GM12878 (cell line): ENCODE data around the gene PHLDA3. TPM values are rescaled to one million over a fixed set of nuclear protein-coding genes. Genes with fewer than 3 reads are reported as not detected.

Experiments
- ATAC-seq: fragments of 200-7000 bp; cut with Tn5 transposase; 3 replicates; pipeline ENCODE4 v1.9.1; 2020; ENCODE audit warnings: mild to moderate bottlenecking, moderate library complexity
- BruUV-seq: library from RNA; stranded (reverse); fragments of 400-500 nt; replicated peaks from 2 replicates; lab custom pipeline; 2021; lab: Mats Ljungman, UMichigan
- CTCF ChIA-PET: fragments of 300-600 bp; sonication (Branson Sonifier 250); formaldehyde crosslinking; extraction: SDS; loops from one replicate; lab custom pipeline; 2021; ENCODE audit warnings: inconsistent platforms; lab: Yijun Ruan, JAX
- POLR2A ChIA-PET: fragments of 350-600 bp; formaldehyde crosslinking; extraction: SDS; loops from one replicate; lab custom pipeline; 2021; ENCODE audit warnings: inconsistent platforms; lab: Charles Lee
- RAD21 ChIA-PET: fragments of 300-600 bp; sonication (Branson Sonifier 250); formaldehyde crosslinking; loops from one replicate; lab custom pipeline; 2023; ENCODE audit warnings: antibody characterized with exemption; ENCODE audit not compliant: unreplicated experiment; lab: Charles Lee
- SMC1A ChIA-PET: fragments of 300-600 bp; sonication (Branson Sonifier 250); formaldehyde crosslinking; loops from one replicate; lab custom pipeline; 2023; ENCODE audit not compliant: unreplicated experiment, uncharacterized antibody; lab: Charles Lee
- DNase-seq: peaks from one replicate; pipeline ENCODE4 v3.0.0-alpha.2; 2011; ENCODE audit warnings: low read depth, low spot score
- FAIRE-seq: peaks from 3 replicates; lab custom pipeline; 2011; peaks lifted over from hg19 to GRCh38; lab: Jason Lieb, UNC
- H2AFZ ChIP-seq: 2 replicates; pipeline ENCODE4 v1.6.0; 2011; ENCODE audit warnings: low read depth, low read length, control low read depth; ENCODE audit not compliant: control insufficient read depth
- H3K27ac ChIP-seq: 2 replicates; pipeline ENCODE4 v1.5.1; 2011; ENCODE audit warnings: control low read depth; ENCODE audit not compliant: control insufficient read depth, insufficient read depth
- H3K27me3 ChIP-seq, 2 experiments: replicated peaks in 1 of 2; 2 replicates each; pipeline versions ENCODE4 v1.6.0 to v1.6.1; 2011; ENCODE audit warnings: low read length in 1 of 2; ENCODE audit not compliant: control insufficient read depth in 2 of 2, insufficient read depth in 2 of 2
- H3K36me3 ChIP-seq, 2 experiments: 2 replicates each; pipeline ENCODE4 v1.5.1; 2011; ENCODE audit warnings: low read length in 1 of 2; ENCODE audit not compliant: control insufficient read depth in 2 of 2, insufficient read depth in 2 of 2
- H3K4me1 ChIP-seq: 2 replicates; pipeline ENCODE4 v1.6.1; 2011; ENCODE audit warnings: mild to moderate bottlenecking, low read length, moderate library complexity, mixed read lengths; ENCODE audit not compliant: control insufficient read depth, insufficient read depth
- H3K4me2 ChIP-seq: 2 replicates; pipeline ENCODE4 v1.6.0; 2011; ENCODE audit warnings: control low read depth; ENCODE audit not compliant: control insufficient read depth, insufficient read depth
- H3K4me3 ChIP-seq: fragments of 200-600 bp; sonication (generic); 2 replicates; pipeline ENCODE4 v1.5.1; 2016
- H3K79me2 ChIP-seq: 2 replicates; pipeline ENCODE4 v1.6.0; 2011; ENCODE audit warnings: low read length; ENCODE audit not compliant: control insufficient read depth, insufficient read depth
- H3K9ac ChIP-seq: 2 replicates; pipeline ENCODE4 v1.8.0; 2011; ENCODE audit warnings: low read length, control low read depth, mixed read lengths; ENCODE audit not compliant: control insufficient read depth, insufficient read depth
- H3K9me3 ChIP-seq: replicated peaks from 3 replicates; pipeline ENCODE4 v1.5.1; 2011; ENCODE audit warnings: mild to moderate bottlenecking, low read length; ENCODE audit not compliant: control insufficient read depth, insufficient read depth
- H4K20me1 ChIP-seq: 2 replicates; pipeline ENCODE4 v1.6.0; 2011; ENCODE audit not compliant: control insufficient read depth, insufficient read depth
- BMI1 ChIP-seq: fragments of 450-650 bp; IDR thresholded peaks from 2 replicates; pipeline ENCODE4 v1.6.1; 2016; ENCODE audit warnings: mild to moderate bottlenecking, moderate library complexity, borderline replicate concordance
- E2F8 ChIP-seq: fragments of 450-650 bp; IDR thresholded peaks from 2 replicates; pipeline ENCODE4 v1.6.1; 2018; ENCODE audit warnings: mild to moderate bottlenecking, low read depth, moderate library complexity; ENCODE audit not compliant: partially characterized antibody
- ESRRA ChIP-seq: IDR thresholded peaks from 2 replicates; pipeline ENCODE4 v1.6.1; 2012; ENCODE audit warnings: mild to moderate bottlenecking, low read length, improper control_type of control experiment
- GABPA ChIP-seq: IDR thresholded peaks from 2 replicates; pipeline ENCODE4 v1.6.1; 2014; ENCODE audit warnings: antibody characterized with exemption, low read depth, mild to moderate bottlenecking, inconsistent platforms
- NFXL1 ChIP-seq: fragments of 450-650 bp; IDR thresholded peaks from 2 replicates; pipeline ENCODE4 v1.6.1; 2017; ENCODE audit warnings: antibody characterized with exemption, mild to moderate bottlenecking, borderline replicate concordance
- STAT3 ChIP-seq: IDR thresholded peaks from 2 replicates; pipeline ENCODE4 v1.6.1; 2011; ENCODE audit warnings: low read depth, low read length, improper control_type of control experiment
- SUPT20H ChIP-seq: IDR thresholded peaks from 2 replicates; pipeline ENCODE4 v1.6.1; 2011; ENCODE audit warnings: low read depth, mild to moderate bottlenecking, low read length, moderate library complexity, borderline replicate concordance; ENCODE audit not compliant: control insufficient read depth
- TCF3 ChIP-seq: IDR thresholded peaks from 2 replicates; pipeline ENCODE4 v1.6.1; 2012; ENCODE audit warnings: low read depth, mild to moderate bottlenecking, low read length, borderline replicate concordance; ENCODE audit not compliant: insufficient read depth
- ZBTB11 ChIP-seq: fragments of 450-650 bp; formaldehyde crosslinking; IDR thresholded peaks from 2 replicates; pipeline ENCODE4 v1.5.0; 2022; ENCODE audit warnings: mild to moderate bottlenecking, missing genetic modification characterization
- ZNF274 ChIP-seq: IDR thresholded peaks from one replicate; pipeline ENCODE4 v1.8.0; 2011; ENCODE audit not compliant: insufficient read length, insufficient read depth
- ZZZ3 ChIP-seq: IDR thresholded peaks from 2 replicates; pipeline ENCODE4 v1.6.1; 2011; ENCODE audit warnings: low read depth; ENCODE audit not compliant: control insufficient read depth, insufficient read length
- WGBS: methylation state at CpG from one replicate; pipeline ENCODE4 v1.1.6; 2016; ENCODE audit warnings: low lambda C conversion rate; ENCODE audit not compliant: insufficient replicate concordance, insufficient coverage; ENCODE audit errors: missing lambda C conversion rate; 5-methylcytosine and 5-hydroxymethylcytosine counted together
- in situ Hi-C: fragments of 300-500 bp; cut with MboI; formaldehyde crosslinking; loops from 9 replicates; pipeline ENCODE4 v1.14.3; 2018; ENCODE audit warnings: mixed read lengths
- intact Hi-C: fragments of 100-400 bp; cut with micrococcal nuclease; formaldehyde crosslinking; loops from one replicate; pipeline ENCODE4 v1.14.2; 2022; ENCODE audit not compliant: unreplicated experiment
- polyA plus RNA-seq, 11 experiments: library from polyadenylated mRNA; depleted of rRNA in 4 of 11; unstranded in 6 of 11; stranded (reverse) in 5 of 11; fragments of >200 nt; fragmentation: Nextera tagmentation in 4 of 11; fragmentation: Illumina TruSeq in 1 of 11; extraction: Ambion mirVana in 4 of 11; extraction: Trizol in 1 of 11; gene quantifications; 1 replicate in 1 of 11; 2 replicates in 10 of 11; pipeline versions ENCODE4 v1.2.1 to v1.2.3, GENCODE V29; 2011 to 2016; ENCODE audit warnings: inconsistent platforms in 2 of 11, missing spikeins in 2 of 11, low read depth in 1 of 11
- total RNA-seq, 4 experiments: library from RNA; depleted of rRNA in 3 of 4; stranded (reverse); fragments of >200 nt in 3 of 4; fragmentation: Illumina TruSeq in 1 of 4; extraction: Trizol in 1 of 4; gene quantifications; 2 replicates each; pipeline versions ENCODE4 v1.2.1 to v1.2.3, GENCODE V29; 2013 to 2021

Gene PHLDA3
- total and polyA plus RNA-seq, 10 of the 15 experiments (the other 5 are each of a cell fraction or from before 2014, with no cell fraction given) = 0.60 to 57.4 (median 21.8) TPM

- Histone ChIP-seq H3K4me3 (no peak overlapping the region), H3K27ac (no peak overlapping the region), H3K36me3 (peaks cover 0 to 3% of the 10 kb centered on the region in 2 experiments; a peak in 3 of 4 replicates), H3K9me3 (no peaks in the 10 kb centered on the region), H4K20me1 (no peaks in the 10 kb centered on the region), H3K79me2 (no peaks in the 10 kb centered on the region), H3K27me3 (no peaks in the 10 kb centered on the region), H3K4me2 (no peak overlapping the region), H2AFZ (no peak overlapping the region; the same call in 1 of the 2 replicates), H3K9ac (no peak overlapping the region), H3K4me1 (peaks cover 54% of the 10 kb centered on the region)
- WGBS = 91% methylated on average over 4 of the region's 4 CpGs
- CTCF ChIA-PET = interaction anchor here (1.2 to 17.1 kb wide), 9 partner anchors 10 to 314 kb away, joined by 3 to 814 read pairs (median 63); partner anchors contain the start of genes CSRP1 and PHLDA3
- POLR2A ChIA-PET = interaction anchor here (1.0 to 5.2 kb wide), 7 partner anchors 11 to 74 kb away, joined by 3 to 68 read pairs (median 15); partner anchors contain the start of gene PHLDA3
- SMC1A ChIA-PET = interaction anchor here (1.1 to 17.2 kb wide), 6 partner anchors 18 to 43 kb away, joined by 4 to 514 read pairs (median 48); partner anchors contain the start of gene CSRP1
- no TSS peak for BruUV-seq
- intact Hi-C loops (no loop called here), in situ Hi-C loops (no loop called here)
- FAIRE-seq (no peak), DNase-seq (no peak), ATAC-seq (no peak)
- RAD21 ChIA-PET = interaction anchor here (3.7 to 14.2 kb wide), 4 partner anchors 28 to 74 kb away, joined by 32 to 505 read pairs (median 172); partner anchors contain the start of gene CSRP1
- no peak for TF ChIP-seq ZNF274
- no peak for TF ChIP-seq STAT3
- no peak for TF ChIP-seq ESRRA
- TF ChIP-seq E2F8 = no peak
- no peak for TF ChIP-seq GABPA
- no peak for TF ChIP-seq NFXL1
- no peak for TF ChIP-seq SUPT20H
- TF ChIP-seq ZBTB11 (CRISPR knock-in tag) = no peak
- TF ChIP-seq BMI1 = no peak
- TF ChIP-seq ZZZ3 = no peak
- TF ChIP-seq TCF3 = no peak
These were observed 10.3 kb upstream of the PHLDA3 start for GRCh38 chr1:201479201-201479730.
